ENCODE measurements around the gene MAP4K2. TPM values are rescaled to one million over a fixed set of nuclear protein-coding genes. Genes with fewer than 3 reads are reported as not detected.
A peak's percentile ranks its signal among the peaks of the same experiment; 100 is the strongest.

The MAP4K2 gene
- total and polyA plus RNA-seq, 2 experiments from 2014 or later = 9.9 to 42.6 TPM

GRCh38 chr11:64742889-64743590 is 60.0 kb downstream of the MAP4K2 start (continued):
- TF ChIP-seq, protein P1, sequence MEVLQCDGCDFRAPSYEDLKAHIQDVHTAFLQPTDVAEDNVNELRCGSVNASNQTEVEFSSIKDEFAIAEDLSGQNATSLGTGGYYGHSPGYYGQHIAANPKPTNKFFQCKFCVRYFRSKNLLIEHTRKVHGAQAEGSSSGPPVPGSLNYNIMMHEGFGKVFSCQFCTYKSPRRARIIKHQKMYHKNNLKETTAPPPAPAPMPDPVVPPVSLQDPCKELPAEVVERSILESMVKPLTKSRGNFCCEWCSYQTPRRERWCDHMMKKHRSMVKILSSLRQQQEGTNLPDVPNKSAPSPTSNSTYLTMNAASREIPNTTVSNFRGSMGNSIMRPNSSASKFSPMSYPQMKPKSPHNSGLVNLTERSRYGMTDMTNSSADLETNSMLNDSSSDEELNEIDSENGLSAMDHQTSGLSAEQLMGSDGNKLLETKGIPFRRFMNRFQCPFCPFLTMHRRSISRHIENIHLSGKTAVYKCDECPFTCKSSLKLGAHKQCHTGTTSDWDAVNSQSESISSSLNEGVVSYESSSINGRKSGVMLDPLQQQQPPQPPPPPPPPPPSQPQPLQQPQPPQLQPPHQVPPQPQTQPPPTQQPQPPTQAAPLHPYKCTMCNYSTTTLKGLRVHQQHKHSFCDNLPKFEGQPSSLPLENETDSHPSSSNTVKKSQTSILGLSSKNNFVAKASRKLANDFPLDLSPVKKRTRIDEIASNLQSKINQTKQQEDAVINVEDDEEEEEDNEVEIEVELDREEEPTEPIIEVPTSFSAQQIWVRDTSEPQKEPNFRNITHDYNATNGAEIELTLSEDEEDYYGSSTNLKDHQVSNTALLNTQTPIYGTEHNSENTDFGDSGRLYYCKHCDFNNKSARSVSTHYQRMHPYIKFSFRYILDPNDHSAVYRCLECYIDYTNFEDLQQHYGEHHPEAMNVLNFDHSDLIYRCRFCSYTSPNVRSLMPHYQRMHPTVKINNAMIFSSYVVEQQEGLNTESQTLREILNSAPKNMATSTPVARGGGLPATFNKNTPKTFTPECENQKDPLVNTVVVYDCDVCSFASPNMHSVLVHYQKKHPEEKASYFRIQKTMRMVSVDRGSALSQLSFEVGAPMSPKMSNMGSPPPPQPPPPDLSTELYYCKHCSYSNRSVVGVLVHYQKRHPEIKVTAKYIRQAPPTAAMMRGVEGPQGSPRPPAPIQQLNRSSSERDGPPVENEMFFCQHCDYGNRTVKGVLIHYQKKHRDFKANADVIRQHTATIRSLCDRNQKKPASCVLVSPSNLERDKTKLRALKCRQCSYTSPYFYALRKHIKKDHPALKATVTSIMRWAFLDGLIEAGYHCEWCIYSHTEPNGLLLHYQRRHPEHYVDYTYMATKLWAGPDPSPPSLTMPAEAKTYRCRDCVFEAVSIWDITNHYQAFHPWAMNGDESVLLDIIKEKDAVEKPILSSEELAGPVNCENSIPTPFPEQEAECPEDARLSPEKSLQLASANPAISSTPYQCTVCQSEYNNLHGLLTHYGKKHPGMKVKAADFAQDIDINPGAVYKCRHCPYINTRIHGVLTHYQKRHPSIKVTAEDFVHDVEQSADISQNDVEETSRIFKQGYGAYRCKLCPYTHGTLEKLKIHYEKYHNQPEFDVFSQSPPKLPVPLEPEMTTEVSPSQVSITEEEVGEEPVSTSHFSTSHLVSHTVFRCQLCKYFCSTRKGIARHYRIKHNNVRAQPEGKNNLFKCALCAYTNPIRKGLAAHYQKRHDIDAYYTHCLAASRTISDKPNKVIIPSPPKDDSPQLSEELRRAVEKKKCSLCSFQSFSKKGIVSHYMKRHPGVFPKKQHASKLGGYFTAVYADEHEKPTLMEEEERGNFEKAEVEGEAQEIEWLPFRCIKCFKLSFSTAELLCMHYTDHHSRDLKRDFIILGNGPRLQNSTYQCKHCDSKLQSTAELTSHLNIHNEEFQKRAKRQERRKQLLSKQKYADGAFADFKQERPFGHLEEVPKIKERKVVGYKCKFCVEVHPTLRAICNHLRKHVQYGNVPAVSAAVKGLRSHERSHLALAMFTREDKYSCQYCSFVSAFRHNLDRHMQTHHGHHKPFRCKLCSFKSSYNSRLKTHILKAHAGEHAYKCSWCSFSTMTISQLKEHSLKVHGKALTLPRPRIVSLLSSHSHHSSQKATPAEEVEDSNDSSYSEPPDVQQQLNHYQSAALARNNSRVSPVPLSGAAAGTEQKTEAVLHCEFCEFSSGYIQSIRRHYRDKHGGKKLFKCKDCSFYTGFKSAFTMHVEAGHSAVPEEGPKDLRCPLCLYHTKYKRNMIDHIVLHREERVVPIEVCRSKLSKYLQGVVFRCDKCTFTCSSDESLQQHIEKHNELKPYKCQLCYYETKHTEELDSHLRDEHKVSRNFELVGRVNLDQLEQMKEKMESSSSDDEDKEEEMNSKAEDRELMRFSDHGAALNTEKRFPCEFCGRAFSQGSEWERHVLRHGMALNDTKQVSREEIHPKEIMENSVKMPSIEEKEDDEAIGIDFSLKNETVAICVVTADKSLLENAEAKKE (CRISPR knock-in tag; IDR thresholded peaks at IDR 0.05) = no peak
- TF ChIP-seq POLR2AphosphoS5 (IDR thresholded peaks at IDR 0.05; ENCODE audit: low read depth) (peak; percentile 61), EZH2phosphoT487 (IDR thresholded peaks at IDR 0.05; ENCODE audit: unreplicated experiment) (no peak)

DNA sequence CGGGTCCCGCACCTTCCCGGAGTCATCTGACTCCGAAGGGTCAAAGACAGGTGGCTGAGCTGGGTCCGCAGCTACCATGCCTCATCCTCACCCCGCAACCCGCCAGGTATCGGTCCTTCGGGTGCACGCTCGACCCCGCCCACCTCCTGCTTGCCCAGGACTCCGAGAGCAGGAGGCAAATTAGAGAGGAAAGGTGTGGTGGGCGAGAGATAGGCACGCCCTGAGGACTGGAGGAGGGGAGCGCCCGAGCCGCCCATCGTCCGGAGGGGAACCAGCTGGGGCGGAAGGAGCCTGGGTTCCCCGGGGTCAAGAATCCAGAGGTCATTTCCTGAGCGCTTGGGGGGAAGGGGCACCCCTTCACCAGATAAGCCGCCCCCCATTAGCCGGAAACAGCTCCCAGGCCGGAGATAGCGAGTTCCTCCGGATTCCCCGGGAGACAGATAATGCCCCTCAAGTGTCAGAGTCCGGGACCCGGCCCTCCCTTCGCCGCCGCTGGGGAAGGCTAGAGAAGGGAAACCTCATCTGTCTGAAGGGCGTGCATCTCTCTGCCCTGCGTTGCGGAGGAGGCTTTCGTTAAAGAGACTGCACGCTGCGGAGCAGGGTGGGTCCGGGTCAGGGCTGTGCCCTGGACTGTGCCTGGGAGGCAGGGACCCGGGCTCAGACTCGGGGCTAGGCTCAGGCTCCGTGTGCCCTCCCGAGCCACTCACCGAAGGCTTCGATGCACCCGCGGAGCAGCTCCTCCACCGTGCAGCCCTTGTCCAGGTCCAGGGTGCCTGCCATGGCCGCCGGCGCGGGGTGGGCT is 60.7 kb downstream of the MAP4K2 start:
- H3K4me2 ChIP-seq = peak overlapping the region; percentile 92
- H3K4me1 ChIP-seq (ENCODE audit: insufficient read depth) = peaks cover 41% of the 10 kb centered on the region
- H3K4me3 ChIP-seq = peak overlapping the region; percentile 84
- no peaks in the 10 kb centered on the region; the same call in 2 of the 3 replicates for H3K9me3 Mint-ChIP-seq
- peaks cover 34% of the 10 kb centered on the region for H3K27me3 ChIP-seq (ENCODE audit: insufficient read depth)
- H3K9me2 ChIP-seq (ENCODE audit: insufficient read depth) = no peaks in the 10 kb centered on the region
- peaks cover 37% of the 10 kb centered on the region for H3K4me1 Mint-ChIP-seq
- no peaks in the 10 kb centered on the region for H3K79me2 ChIP-seq (replicated peaks; ENCODE audit: insufficient read depth)
- no peaks in the 10 kb centered on the region for H4K20me1 ChIP-seq (replicated peaks; ENCODE audit: insufficient read depth)
- no peak overlapping the region for H3K27ac ChIP-seq (ENCODE audit: low read depth)
- DNase-seq (ENCODE audit: low spot score) (peak; percentile 72), ATAC-seq (peak; percentile 2)
- peak overlapping the region; percentile 74 for H3K4me3 Mint-ChIP-seq
- H3F3A ChIP-seq (replicated peaks; ENCODE audit: low read depth) = peaks cover 18% of the 10 kb centered on the region
- peaks cover 29% of the 10 kb centered on the region for H3K36me3 Mint-ChIP-seq (ENCODE audit: low read depth)
- H3K36me3 ChIP-seq (ENCODE audit: insufficient read depth) = no peaks in the 10 kb centered on the region
- no peak for TF ChIP-seq ZNF331 (CRISPR knock-in tag; IDR thresholded peaks at IDR 0.05; ENCODE audit: low read depth)
- TF ChIP-seq, protein P2, sequence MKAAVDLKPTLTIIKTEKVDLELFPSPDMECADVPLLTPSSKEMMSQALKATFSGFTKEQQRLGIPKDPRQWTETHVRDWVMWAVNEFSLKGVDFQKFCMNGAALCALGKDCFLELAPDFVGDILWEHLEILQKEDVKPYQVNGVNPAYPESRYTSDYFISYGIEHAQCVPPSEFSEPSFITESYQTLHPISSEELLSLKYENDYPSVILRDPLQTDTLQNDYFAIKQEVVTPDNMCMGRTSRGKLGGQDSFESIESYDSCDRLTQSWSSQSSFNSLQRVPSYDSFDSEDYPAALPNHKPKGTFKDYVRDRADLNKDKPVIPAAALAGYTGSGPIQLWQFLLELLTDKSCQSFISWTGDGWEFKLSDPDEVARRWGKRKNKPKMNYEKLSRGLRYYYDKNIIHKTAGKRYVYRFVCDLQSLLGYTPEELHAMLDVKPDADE (IDR thresholded peaks at IDR 0.05) = 0 out of 2 replicates have a peak, but pooled peaks have one; percentile 41
- H3K27ac Mint-ChIP-seq = no peak overlapping the region
- H2AFZ ChIP-seq = peak overlapping the region; percentile 43
- peaks cover 39% of the 10 kb centered on the region for H3K27me3 Mint-ChIP-seq (ENCODE audit: insufficient read depth, low read depth, poor library complexity)
